Stimulated activated naive B cell treated with anti-CD40 and anti-IgM and Interleukin-4, amounts not matched to agents 10 μg/mL and 1 μg/mL and 100 μg/mL, for 72 hours (primary cell): ENCODE data around the gene FAM156B.
"Not testable (repeated sequence)": the region's sequence is repeated elsewhere in the genome, so short reads cannot be mapped to it uniquely, and the experiment has no call there.

Experiments
- ATAC-seq, 2 donors: fragments of 150-1000 bp; cut with Tn5 transposase; replicated peaks; 2 replicates each; pipeline ENCODE4 v1.10.0; 2021; ENCODE audit warnings: moderate library complexity in 1 of 2
- DNase-seq: peaks from one replicate; pipeline ENCODE4 v3.0.0; 2021
- H3K27ac Mint-ChIP-seq: one replicate; pipeline ENCODE4 v1.8.0; 2022; ENCODE audit warnings: mild to moderate bottlenecking, mixed read lengths
- H3K27me3 Mint-ChIP-seq, 2 donors: one replicate each; pipeline ENCODE4 v1.8.0; 2022; ENCODE audit warnings: mixed read lengths in 2 of 2
- H3K36me3 Mint-ChIP-seq, 2 donors: one replicate each; pipeline ENCODE4 v1.8.0; 2022; ENCODE audit warnings: mixed read lengths in 2 of 2, mild to moderate bottlenecking in 1 of 2
- H3K4me1 Mint-ChIP-seq, 2 donors: one replicate each; pipeline ENCODE4 v1.8.0; 2022; ENCODE audit warnings: mixed read lengths in 2 of 2, mild to moderate bottlenecking in 1 of 2
- H3K4me3 Mint-ChIP-seq, 2 donors: one replicate each; pipeline ENCODE4 v1.8.0; 2022; ENCODE audit warnings: mild to moderate bottlenecking in 2 of 2, mixed read lengths in 2 of 2, moderate library complexity in 1 of 2
- H3K9me3 Mint-ChIP-seq, 2 donors: one replicate each; pipeline ENCODE4 v1.8.0; 2022; ENCODE audit warnings: mixed read lengths in 2 of 2, mild to moderate bottlenecking in 1 of 2

The FAM156B gene

GRCh38 chrX:52896855-52897709, at the start of gene FAM156B:
FAM156B (plus strand) TSS chrX:52897330; CDS start chrX:52907226, 9,896 bp downstream.
- DNase-seq, H3K27ac Mint-ChIP-seq, H3K36me3 Mint-ChIP-seq, H3K4me3 Mint-ChIP-seq, H3K27me3 Mint-ChIP-seq, H3K4me1 Mint-ChIP-seq, H3K9me3 Mint-ChIP-seq: not testable (repeated sequence)
- peak; percentile 88 to 92 for ATAC-seq

GRCh38 chrX:52852110-52852860, 44.8 kb upstream of the FAM156B start:
- Mint-ChIP-seq H3K4me1 (peaks cover 7 to 9% of the 10 kb centered on the region in 2 donors), H3K36me3 (no peaks in the 10 kb centered on the region), H3K4me3 (no peak overlapping the region), H3K27ac (no peak overlapping the region), H3K27me3 (peaks cover 23 to 33% of the 10 kb centered on the region in 2 donors), H3K9me3 (no peaks in the 10 kb centered on the region)
- ATAC-seq (no peak), DNase-seq (no peak)

GRCh38 chrX:52856991-52857525, 40.1 kb upstream of the FAM156B start:
- H3K9me3 Mint-ChIP-seq: not testable (repeated sequence)

DNA sequence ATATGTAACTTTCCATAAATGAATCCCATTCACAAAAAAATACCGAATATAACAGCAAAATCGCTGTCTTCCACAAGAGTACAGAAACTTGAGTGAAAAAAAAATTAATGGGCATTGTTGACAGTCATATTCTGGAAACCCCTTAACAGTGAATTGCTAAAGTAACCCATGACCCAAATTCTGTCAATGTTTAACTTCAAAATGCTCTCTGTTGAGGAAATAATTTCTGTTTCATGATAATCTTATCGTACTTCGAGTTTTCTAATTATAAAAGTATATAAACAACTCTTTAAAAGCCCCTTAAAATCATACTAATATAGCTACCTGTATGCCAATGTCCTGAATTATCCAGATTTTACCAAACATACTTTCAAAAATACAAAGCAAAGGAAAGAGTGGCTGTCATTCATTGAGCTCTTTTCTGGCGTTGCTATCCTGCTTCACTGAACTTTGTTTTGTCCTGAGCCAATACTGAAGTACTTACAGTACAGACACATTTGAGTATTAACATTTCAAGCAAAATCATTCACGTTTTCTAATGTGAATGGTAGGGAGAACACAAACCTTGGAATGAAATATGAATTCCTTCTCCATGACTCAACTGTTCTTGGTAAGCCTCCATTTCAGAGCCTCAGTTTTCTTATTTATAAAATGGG, 31.7 kb upstream of the FAM156B start:
- DNase-seq (no peak), ATAC-seq (no peak)
- H3K27me3 Mint-ChIP-seq: peaks cover 7 to 28% of the 10 kb centered on the region in 2 donors
- no peaks in the 10 kb centered on the region for H3K4me1 Mint-ChIP-seq
- H3K36me3 Mint-ChIP-seq: no peaks in the 10 kb centered on the region
- no peak overlapping the region for H3K27ac Mint-ChIP-seq
- no peak overlapping the region for H3K4me3 Mint-ChIP-seq
- no peaks in the 10 kb centered on the region for H3K9me3 Mint-ChIP-seq

More at GRCh38 chrX:52856991-52857525, 40.1 kb upstream of the FAM156B start:
- not testable (repeated sequence) for H3K4me1 Mint-ChIP-seq, H3K36me3 Mint-ChIP-seq, DNase-seq, H3K27ac Mint-ChIP-seq, H3K4me3 Mint-ChIP-seq, ATAC-seq
- H3K27me3 Mint-ChIP-seq: peaks cover 8 to 23% of the 10 kb centered on the region in 2 donors

DNA sequence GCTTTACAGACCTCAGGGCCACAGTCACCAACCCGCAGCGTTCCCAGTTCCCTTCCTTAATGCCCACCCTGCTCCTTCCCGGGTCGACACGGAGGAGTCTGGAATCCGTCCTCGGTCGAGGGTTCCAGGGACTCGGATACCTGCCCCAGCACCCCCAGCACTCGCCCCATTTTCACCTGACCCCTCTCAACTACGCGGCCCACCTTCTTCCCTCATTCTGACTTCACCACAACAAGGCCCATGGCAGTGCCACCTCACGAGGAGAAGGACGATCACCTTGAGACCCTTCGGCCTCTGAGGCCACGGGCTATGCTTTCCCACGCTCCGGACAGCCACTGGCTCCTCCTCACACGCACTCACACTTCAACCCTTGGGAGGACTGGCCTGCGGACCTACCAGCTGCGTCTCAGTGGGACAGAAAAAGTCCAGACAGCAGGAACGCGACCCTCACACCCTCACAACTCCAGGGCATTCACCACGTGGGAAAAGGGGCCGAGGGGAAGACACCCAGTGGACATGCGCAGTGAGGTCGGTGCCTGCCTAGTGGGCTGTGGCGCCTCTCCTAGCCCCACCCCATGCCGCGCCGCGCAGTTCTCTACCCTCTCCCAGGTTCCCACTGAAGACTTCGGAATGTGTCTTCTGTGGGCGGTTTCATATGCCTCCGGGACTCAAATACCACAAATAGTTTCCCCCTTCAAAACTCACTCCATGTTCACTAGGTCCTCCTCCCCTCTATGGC, 29.4 kb upstream of the FAM156B start, which contains the start of gene XAGE3:
Gene XAGE3, minus strand, starts transcription at position 474 of the 739 bp plus-strand sequence. CDS start 950 bp downstream, outside the sequence.
- H3K27ac Mint-ChIP-seq: no peak within 1 kb of the TSS
- DNase-seq (no peak), ATAC-seq (no peak)
- H3K27me3 Mint-ChIP-seq: peaks cover 7 to 36% of the 10 kb centered on the region in 2 donors
- no peaks in the 10 kb centered on the region for H3K4me1 Mint-ChIP-seq
- H3K36me3 Mint-ChIP-seq: no peaks in the 10 kb centered on the region
- no peaks in the 10 kb centered on the region for H3K9me3 Mint-ChIP-seq
- H3K4me3 Mint-ChIP-seq: no peak within 1 kb of the TSS

GRCh38 chrX:52870046-52870445, 27.1 kb upstream of the FAM156B start:
- no peaks in the 10 kb centered on the region for H3K4me1 Mint-ChIP-seq
- H3K4me3 Mint-ChIP-seq: no peak overlapping the region
- no peaks in the 10 kb centered on the region for H3K9me3 Mint-ChIP-seq
- peaks cover 7 to 35% of the 10 kb centered on the region in 2 donors for H3K27me3 Mint-ChIP-seq
- DNase-seq (no peak), ATAC-seq (no peak)
- H3K27ac Mint-ChIP-seq: no peak overlapping the region
- H3K36me3 Mint-ChIP-seq: no peaks in the 10 kb centered on the region

DNA sequence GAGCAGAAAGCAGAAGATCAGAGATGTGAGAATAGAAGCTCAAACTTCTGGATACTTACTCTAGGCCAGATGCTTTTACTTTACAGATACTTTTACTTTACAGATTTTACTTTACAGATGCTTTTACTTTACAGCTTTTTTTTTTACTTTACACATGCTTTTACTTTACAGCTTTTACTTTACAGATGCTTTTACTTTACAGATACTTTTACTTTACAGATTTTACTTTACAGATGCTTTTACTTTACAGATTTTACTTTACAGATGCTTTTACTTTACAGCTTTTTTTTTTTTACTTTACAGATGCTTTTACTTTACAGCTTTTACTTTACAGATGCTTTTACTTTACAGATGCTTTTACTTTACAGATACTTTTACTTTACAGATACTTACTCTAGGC, 23.3 kb upstream of the FAM156B start:
- not testable (repeated sequence) for H3K27ac Mint-ChIP-seq, H3K9me3 Mint-ChIP-seq, H3K4me1 Mint-ChIP-seq, DNase-seq, ATAC-seq, H3K4me3 Mint-ChIP-seq, H3K36me3 Mint-ChIP-seq
- H3K27me3 Mint-ChIP-seq: peaks cover 0 to 52% of the 10 kb centered on the region in 2 donors

- H3K27me3 Mint-ChIP-seq: peaks cover 0 to 45% of the 10 kb centered on the region in 2 donors
Measured at GRCh38 chrX:52874661-52875060, 22.5 kb upstream of the FAM156B start.

GRCh38 chrX:52875436-52875835, 21.7 kb upstream of the FAM156B start:
- not testable (repeated sequence) for H3K4me1 Mint-ChIP-seq, H3K36me3 Mint-ChIP-seq, H3K9me3 Mint-ChIP-seq, ATAC-seq, DNase-seq, H3K27ac Mint-ChIP-seq, H3K4me3 Mint-ChIP-seq
- peaks cover 0 to 40% of the 10 kb centered on the region in 2 donors for H3K27me3 Mint-ChIP-seq

More at GRCh38 chrX:52874661-52875060, 22.5 kb upstream of the FAM156B start:
- no peak for DNase-seq
- Mint-ChIP-seq H3K4me1 (no peaks in the 10 kb centered on the region), H3K36me3 (no peaks in the 10 kb centered on the region), H3K27ac (no peak overlapping the region), H3K4me3 (no peak overlapping the region), H3K9me3 (no peaks in the 10 kb centered on the region)
- no peak for ATAC-seq

GRCh38 chrX:52876386-52876785, 20.7 kb upstream of the FAM156B start:
- H3K27ac Mint-ChIP-seq, H3K4me3 Mint-ChIP-seq, DNase-seq, H3K36me3 Mint-ChIP-seq, H3K9me3 Mint-ChIP-seq, H3K4me1 Mint-ChIP-seq, ATAC-seq: not testable (repeated sequence)
- peaks cover 0 to 40% of the 10 kb centered on the region in 2 donors for H3K27me3 Mint-ChIP-seq

DNA sequence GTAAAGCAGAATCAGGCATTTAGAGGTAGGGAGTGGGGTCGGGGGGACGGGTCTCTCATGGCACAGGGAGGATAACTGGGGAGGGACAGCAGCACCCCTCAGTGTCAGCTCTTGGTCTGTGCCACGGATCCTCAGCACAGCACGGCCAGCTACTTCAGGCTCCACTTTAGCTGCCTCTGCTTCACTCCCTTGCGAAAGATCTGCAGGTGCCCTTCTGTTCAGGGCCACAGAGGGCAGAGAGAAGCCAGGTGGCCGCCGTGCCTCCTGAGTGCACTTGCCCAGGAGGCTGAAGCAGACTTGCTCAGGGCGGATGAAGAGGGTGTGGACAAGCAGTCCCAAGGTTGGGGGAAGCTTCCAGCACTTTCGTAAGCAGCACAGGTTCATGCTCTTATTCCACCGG, 9.7 kb upstream of the FAM156B start:
- not testable (repeated sequence) for DNase-seq

GRCh38 chrX:52888090-52888489, 9.0 kb upstream of the FAM156B start:
- not testable (repeated sequence) for DNase-seq, ATAC-seq, H3K36me3 Mint-ChIP-seq, H3K27ac Mint-ChIP-seq, H3K27me3 Mint-ChIP-seq, H3K4me1 Mint-ChIP-seq, H3K4me3 Mint-ChIP-seq, H3K9me3 Mint-ChIP-seq

More for the DNA sequence above, 9.7 kb upstream of the FAM156B start:
- ATAC-seq, H3K4me1 Mint-ChIP-seq, H3K27ac Mint-ChIP-seq, H3K27me3 Mint-ChIP-seq, H3K4me3 Mint-ChIP-seq, H3K36me3 Mint-ChIP-seq, H3K9me3 Mint-ChIP-seq: not testable (repeated sequence)

- not testable (repeated sequence) for H3K27ac Mint-ChIP-seq, H3K4me1 Mint-ChIP-seq, H3K27me3 Mint-ChIP-seq, H3K9me3 Mint-ChIP-seq, H3K4me3 Mint-ChIP-seq, H3K36me3 Mint-ChIP-seq, DNase-seq
- ATAC-seq: peak; percentile 20 to 34
Measured at GRCh38 chrX:52896438-52896837, 692 bp upstream of the FAM156B start.
